ENCODE results near the gene CKB.

The CKB gene

GRCh38 chr14:103539056-103539825 lies 16.6 kb upstream of the CKB start:
- TF ChIP-seq POLR2AphosphoS5 (IDR thresholded peaks at IDR 0.05; ENCODE audit: low read depth) (no peak), SPI1 (IDR thresholded peaks at IDR 0.05; ENCODE audit: borderline replicate concordance, low read depth) (no peak), GABPA (IDR thresholded peaks at IDR 0.05; ENCODE audit: low read depth) (no peak), REST (IDR thresholded peaks at IDR 0.05; ENCODE audit: insufficient replicate concordance, low read depth) (no peak)
- TF ChIP-seq, protein P1, sequence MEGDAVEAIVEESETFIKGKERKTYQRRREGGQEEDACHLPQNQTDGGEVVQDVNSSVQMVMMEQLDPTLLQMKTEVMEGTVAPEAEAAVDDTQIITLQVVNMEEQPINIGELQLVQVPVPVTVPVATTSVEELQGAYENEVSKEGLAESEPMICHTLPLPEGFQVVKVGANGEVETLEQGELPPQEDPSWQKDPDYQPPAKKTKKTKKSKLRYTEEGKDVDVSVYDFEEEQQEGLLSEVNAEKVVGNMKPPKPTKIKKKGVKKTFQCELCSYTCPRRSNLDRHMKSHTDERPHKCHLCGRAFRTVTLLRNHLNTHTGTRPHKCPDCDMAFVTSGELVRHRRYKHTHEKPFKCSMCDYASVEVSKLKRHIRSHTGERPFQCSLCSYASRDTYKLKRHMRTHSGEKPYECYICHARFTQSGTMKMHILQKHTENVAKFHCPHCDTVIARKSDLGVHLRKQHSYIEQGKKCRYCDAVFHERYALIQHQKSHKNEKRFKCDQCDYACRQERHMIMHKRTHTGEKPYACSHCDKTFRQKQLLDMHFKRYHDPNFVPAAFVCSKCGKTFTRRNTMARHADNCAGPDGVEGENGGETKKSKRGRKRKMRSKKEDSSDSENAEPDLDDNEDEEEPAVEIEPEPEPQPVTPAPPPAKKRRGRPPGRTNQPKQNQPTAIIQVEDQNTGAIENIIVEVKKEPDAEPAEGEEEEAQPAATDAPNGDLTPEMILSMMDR (IDR thresholded peaks at IDR 0.05; ENCODE audit: insufficient read depth, low read length): no peak
- DNase-seq (ENCODE audit: low read depth in 1 of 2, low spot score in 1 of 2): no peak
- Histone ChIP-seq H3K4me3 (replicated peaks; ENCODE audit: insufficient read depth, low read length) (no peak overlapping the region), H3K27me3 (ENCODE audit: insufficient read depth, poor library complexity, severe bottlenecking) (peaks cover 19% of the 10 kb centered on the region), H3K27ac (replicated peaks) (no peak overlapping the region)

DNA sequence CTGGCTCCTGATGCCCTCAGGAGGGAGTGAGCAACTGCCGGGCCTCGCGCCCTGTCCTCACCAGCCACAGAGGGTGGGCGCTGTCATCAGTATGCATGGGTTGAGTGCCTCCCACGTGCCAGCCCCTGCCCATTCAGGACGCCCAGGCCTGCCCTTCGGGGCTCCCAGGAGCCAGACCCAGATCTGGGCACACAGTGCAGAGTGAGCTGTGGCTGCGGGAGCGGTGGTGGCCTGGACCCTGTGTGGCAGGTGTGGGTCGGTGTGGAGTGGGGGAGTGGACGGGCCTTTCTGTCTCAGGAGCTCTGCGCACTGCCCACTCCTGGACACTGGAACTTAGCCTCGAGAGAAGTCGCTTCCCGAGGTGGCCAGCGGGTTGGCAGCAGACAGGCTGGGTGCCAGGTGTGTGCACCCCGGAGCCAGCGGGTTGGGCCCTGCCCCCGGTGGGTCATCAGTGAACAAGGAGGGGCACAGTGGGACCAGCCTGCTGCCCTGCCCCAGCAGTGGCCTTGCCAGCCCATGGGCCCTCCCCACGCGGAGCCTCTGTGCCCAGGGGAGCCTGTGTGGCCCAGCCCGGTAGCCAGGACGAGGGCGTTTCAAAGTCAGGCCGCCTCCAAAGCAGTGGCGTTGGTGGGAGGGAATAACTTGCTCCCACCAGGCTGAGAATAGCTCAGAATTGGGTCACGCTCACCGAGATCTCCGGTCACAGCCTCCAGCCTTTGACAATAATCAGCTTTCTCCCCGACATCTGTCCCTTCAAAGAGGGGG lies 15.8 kb upstream of the CKB start:
- H3K4me3 ChIP-seq (replicated peaks; ENCODE audit: insufficient read depth, low read length): no peak overlapping the region
- peaks cover 19% of the 10 kb centered on the region for H3K27me3 ChIP-seq (ENCODE audit: insufficient read depth, poor library complexity, severe bottlenecking)
- H3K27ac ChIP-seq (replicated peaks): no peak overlapping the region
- TF ChIP-seq REST (IDR thresholded peaks at IDR 0.05; ENCODE audit: insufficient replicate concordance, low read depth) (no peak), SPI1 (IDR thresholded peaks at IDR 0.05; ENCODE audit: borderline replicate concordance, low read depth) (no peak), GABPA (IDR thresholded peaks at IDR 0.05; ENCODE audit: low read depth) (no peak), POLR2AphosphoS5 (IDR thresholded peaks at IDR 0.05; ENCODE audit: low read depth) (peak; percentile 36; the same call in 1 of the 2 replicates)
- TF ChIP-seq, protein P1 (IDR thresholded peaks at IDR 0.05; ENCODE audit: insufficient read depth, low read length): no peak
- no peak for DNase-seq (ENCODE audit: low read depth in 1 of 2, low spot score in 1 of 2)

DNA sequence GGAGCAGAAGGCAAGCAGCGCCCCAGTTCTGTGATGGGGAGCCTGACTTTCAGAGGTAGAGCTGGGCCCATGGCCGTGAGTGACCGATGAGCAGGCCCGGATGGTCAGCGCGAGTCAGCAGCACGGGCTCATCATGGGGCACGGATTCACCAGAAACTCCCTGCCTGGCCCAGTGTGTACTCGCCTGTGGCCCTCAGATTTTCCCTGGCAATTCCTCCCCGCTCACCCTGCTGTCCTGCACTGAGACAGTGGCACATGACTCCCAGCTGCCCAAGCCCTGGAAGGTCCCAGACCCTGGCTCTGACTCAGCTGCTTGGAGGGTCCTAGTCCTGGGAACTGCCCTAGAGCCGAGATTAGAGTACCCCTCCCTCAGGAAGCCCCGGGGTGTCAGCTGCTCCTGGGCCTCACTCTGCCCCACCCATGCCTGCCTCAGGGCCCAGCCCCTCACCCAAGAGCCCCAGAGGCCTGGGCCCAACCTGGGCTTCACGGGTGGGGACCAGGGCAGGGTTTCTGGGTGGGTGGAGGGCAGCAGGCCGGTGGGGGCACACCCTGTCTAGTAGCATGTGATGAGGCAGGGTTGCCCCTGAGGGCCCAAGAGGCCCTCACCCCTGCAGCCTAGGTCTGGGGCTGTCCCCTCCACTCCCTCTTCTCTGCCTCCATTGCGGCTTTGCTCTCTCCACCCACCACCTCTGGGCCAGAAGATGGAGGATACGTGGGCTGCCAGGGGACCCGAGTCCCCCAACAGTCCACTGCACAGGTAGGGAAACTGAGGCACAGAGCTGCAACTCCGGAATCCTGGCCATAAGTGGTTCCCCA lies 14.8 kb upstream of the CKB start:
- Histone ChIP-seq H3K4me3 (replicated peaks; ENCODE audit: insufficient read depth, low read length) (no peak overlapping the region), H3K27me3 (ENCODE audit: insufficient read depth, poor library complexity, severe bottlenecking) (peaks cover 19% of the 10 kb centered on the region), H3K27ac (replicated peaks) (no peak overlapping the region)
- TF ChIP-seq, protein P1 (IDR thresholded peaks at IDR 0.05; ENCODE audit: insufficient read depth, low read length): no peak
- TF ChIP-seq GABPA (IDR thresholded peaks at IDR 0.05; ENCODE audit: low read depth) (no peak), REST (IDR thresholded peaks at IDR 0.05; ENCODE audit: insufficient replicate concordance, low read depth) (no peak), SPI1 (IDR thresholded peaks at IDR 0.05; ENCODE audit: borderline replicate concordance, low read depth) (no peak), POLR2AphosphoS5 (IDR thresholded peaks at IDR 0.05; ENCODE audit: low read depth) (no peak)
- DNase-seq (ENCODE audit: low read depth in 1 of 2, low spot score in 1 of 2): no peak
